Femur (tissue), 1 donor: ENCODE results near the gene COPG2.

Experiments used
- DNase-seq: peaks from one replicate; pipeline ENCODE4 v3.0.0-alpha.2; 2017

The COPG2 gene

GRCh38 chr7:130463553-130464434 is 204.8 kb downstream of the COPG2 start:
- no peak for DNase-seq

GRCh38 chr7:130461272-130461671 is 207.3 kb downstream of the COPG2 start:
- no peak for DNase-seq

- no peak for DNase-seq
Measured at GRCh38 chr7:130458257-130458656, 210.3 kb downstream of the COPG2 start.
